GM10266 (cell line): ENCODE results near the gene UNC5C.

Experiments
- DNase-seq: peaks from one replicate; pipeline ENCODE4 v3.0.0; 2012; ENCODE audit errors: extremely low spot score
- CTCF ChIP-seq: IDR thresholded peaks from 2 replicates; pipeline ENCODE4 v1.5.1; 2012; ENCODE audit warnings: mild to moderate bottlenecking, low read depth; ENCODE audit not compliant: control insufficient read depth, insufficient read depth; ENCODE audit errors: missing control alignments

The UNC5C gene

GRCh38 chr4:95267081-95267480 lies 281.7 kb downstream of the UNC5C start:
- DNase-seq, result no peak
- no peak for TF ChIP-seq CTCF

- TF ChIP-seq CTCF, result no peak
- DNase-seq, result no peak
These were observed 282.7 kb downstream of the UNC5C start for GRCh38 chr4:95265814-95266740.

GRCh38 chr4:95264843-95265242 lies 283.9 kb downstream of the UNC5C start:
- no peak for DNase-seq
- no peak for TF ChIP-seq CTCF

- TF ChIP-seq CTCF, result no peak
- DNase-seq, result no peak
These were observed 284.8 kb downstream of the UNC5C start for GRCh38 chr4:95263960-95264359.

GRCh38 chr4:95263391-95263790 lies 285.4 kb downstream of the UNC5C start:
- no peak for DNase-seq
- no peak for TF ChIP-seq CTCF

GRCh38 chr4:95256108-95256835 lies 292.5 kb downstream of the UNC5C start:
- TF ChIP-seq CTCF, result no peak
- no peak for DNase-seq

GRCh38 chr4:95255396-95256107 lies 293.2 kb downstream of the UNC5C start:
- no peak for TF ChIP-seq CTCF
- DNase-seq, result no peak
